Keratinocyte (primary cell): ENCODE measurements around the gene BCL7A.

ENCODE experiments used
- EZH2 ChIP-seq: IDR thresholded peaks from one replicate; pipeline ENCODE4 v1.6.1; 2012; ENCODE audit warnings: inconsistent platforms, mild to moderate bottlenecking, low read length, moderate library complexity
- TF ChIP-seq, protein P1 (sequence below), 3 experiments: IDR thresholded peaks in 1 of 3; conservative IDR thresholded peaks in 1 of 3; optimal IDR thresholded peaks in 1 of 3; 2 replicates in 2 of 3; 3 replicates in 1 of 3; pipeline versions ENCODE3 to v1.5.1; 2011; ENCODE audit warnings: low read length in 3 of 3, mild to moderate bottlenecking in 3 of 3, moderate library complexity in 2 of 3, control low read depth in 1 of 3, inconsistent platforms in 1 of 3; ENCODE audit not compliant: insufficient read depth in 2 of 3; ENCODE audit errors: extremely low read depth in 1 of 3

DNA sequence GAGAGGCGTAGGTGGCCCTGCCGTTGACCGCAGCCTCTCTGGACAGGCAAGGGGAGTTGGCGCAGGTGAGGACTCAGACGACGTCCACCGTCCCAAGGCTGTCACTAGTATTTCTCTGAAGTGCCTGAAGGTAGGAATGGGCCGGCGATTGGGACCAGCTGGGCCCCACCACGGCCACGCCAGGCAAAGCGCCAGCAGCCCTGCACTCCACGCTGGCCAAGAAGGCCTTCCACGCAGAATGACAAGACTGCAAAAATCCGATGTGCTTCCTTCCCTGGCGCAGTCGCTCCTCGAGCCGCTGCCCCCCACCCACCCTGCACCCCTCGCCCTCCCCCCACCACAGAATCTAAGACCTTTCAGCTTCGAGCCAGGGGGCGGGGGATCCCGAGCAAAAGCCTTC lies 39.6 kb downstream of the BCL7A start:
- TF ChIP-seq, protein P1, sequence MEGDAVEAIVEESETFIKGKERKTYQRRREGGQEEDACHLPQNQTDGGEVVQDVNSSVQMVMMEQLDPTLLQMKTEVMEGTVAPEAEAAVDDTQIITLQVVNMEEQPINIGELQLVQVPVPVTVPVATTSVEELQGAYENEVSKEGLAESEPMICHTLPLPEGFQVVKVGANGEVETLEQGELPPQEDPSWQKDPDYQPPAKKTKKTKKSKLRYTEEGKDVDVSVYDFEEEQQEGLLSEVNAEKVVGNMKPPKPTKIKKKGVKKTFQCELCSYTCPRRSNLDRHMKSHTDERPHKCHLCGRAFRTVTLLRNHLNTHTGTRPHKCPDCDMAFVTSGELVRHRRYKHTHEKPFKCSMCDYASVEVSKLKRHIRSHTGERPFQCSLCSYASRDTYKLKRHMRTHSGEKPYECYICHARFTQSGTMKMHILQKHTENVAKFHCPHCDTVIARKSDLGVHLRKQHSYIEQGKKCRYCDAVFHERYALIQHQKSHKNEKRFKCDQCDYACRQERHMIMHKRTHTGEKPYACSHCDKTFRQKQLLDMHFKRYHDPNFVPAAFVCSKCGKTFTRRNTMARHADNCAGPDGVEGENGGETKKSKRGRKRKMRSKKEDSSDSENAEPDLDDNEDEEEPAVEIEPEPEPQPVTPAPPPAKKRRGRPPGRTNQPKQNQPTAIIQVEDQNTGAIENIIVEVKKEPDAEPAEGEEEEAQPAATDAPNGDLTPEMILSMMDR (optimal IDR thresholded peaks at IDR 0.05 in 1 of 3, IDR thresholded peaks at IDR 0.05 in 1 of 3, conservative IDR thresholded peaks at IDR 0.05 in 1 of 3; ENCODE audit: extremely low read depth in 1 of 3, insufficient read depth in 2 of 3, low read length in 3 of 3), result no peak
- no peak for TF ChIP-seq EZH2
